ENCODE measurements around the gene HMGXB3.

Gene HMGXB3, protein sequence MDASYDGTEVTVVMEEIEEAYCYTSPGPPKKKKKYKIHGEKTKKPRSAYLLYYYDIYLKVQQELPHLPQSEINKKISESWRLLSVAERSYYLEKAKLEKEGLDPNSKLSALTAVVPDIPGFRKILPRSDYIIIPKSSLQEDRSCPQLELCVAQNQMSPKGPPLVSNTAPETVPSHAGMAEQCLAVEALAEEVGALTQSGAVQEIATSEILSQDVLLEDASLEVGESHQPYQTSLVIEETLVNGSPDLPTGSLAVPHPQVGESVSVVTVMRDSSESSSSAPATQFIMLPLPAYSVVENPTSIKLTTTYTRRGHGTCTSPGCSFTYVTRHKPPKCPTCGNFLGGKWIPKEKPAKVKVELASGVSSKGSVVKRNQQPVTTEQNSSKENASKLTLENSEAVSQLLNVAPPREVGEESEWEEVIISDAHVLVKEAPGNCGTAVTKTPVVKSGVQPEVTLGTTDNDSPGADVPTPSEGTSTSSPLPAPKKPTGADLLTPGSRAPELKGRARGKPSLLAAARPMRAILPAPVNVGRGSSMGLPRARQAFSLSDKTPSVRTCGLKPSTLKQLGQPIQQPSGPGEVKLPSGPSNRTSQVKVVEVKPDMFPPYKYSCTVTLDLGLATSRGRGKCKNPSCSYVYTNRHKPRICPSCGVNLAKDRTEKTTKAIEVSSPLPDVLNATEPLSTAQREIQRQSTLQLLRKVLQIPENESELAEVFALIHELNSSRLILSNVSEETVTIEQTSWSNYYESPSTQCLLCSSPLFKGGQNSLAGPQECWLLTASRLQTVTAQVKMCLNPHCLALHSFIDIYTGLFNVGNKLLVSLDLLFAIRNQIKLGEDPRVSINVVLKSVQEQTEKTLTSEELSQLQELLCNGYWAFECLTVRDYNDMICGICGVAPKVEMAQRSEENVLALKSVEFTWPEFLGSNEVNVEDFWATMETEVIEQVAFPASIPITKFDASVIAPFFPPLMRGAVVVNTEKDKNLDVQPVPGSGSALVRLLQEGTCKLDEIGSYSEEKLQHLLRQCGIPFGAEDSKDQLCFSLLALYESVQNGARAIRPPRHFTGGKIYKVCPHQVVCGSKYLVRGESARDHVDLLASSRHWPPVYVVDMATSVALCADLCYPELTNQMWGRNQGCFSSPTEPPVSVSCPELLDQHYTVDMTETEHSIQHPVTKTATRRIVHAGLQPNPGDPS (N-terminal part only)

DNA sequence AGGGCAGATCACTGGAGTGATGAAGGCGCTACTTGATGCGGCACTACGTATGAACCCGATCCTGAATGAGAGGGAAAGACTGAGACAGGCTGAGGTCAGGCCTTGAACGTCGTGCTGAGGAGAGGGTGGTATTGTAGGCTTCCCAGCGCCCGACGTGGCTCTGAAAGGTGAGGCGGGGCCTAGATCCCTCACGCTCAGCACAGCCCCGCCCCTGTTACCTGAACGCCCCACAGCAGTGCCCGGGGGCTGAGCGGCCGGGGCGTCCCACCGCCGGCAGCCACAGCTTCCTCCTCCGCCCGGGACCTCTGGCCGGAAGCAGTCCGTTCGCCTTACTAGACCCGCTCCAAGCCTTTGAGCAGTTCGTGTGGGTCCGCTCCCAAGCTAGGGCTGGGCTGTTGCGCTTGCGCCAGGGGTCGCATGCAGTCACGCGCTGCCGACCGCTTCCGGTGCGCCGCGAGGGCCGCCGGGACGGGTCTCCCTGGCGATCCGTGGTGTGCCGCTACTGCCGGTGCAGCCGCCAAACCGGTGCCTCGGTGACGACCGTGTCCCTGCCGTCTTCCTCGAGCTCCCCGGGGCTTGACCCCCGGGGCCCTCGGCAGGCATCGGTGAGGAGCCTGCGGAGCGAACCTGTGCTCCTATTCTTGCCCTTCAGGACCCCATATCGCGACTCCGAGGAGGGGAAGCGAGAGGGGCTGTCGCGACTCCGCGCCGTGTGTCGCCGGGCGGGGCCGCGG, at the start of gene HMGXB3, which contains the start of gene TIGD6:
Gene HMGXB3, plus strand, starts transcription at position 484 of the 734 bp plus-strand sequence. CDS start 4,114 bp downstream, outside the sequence.
Gene TIGD6, minus strand, starts transcription at position 399 of the 734 bp plus-strand sequence. CDS start 4,306 bp downstream, outside the sequence.
- peak; percentile 95 for DNase-seq

DNA sequence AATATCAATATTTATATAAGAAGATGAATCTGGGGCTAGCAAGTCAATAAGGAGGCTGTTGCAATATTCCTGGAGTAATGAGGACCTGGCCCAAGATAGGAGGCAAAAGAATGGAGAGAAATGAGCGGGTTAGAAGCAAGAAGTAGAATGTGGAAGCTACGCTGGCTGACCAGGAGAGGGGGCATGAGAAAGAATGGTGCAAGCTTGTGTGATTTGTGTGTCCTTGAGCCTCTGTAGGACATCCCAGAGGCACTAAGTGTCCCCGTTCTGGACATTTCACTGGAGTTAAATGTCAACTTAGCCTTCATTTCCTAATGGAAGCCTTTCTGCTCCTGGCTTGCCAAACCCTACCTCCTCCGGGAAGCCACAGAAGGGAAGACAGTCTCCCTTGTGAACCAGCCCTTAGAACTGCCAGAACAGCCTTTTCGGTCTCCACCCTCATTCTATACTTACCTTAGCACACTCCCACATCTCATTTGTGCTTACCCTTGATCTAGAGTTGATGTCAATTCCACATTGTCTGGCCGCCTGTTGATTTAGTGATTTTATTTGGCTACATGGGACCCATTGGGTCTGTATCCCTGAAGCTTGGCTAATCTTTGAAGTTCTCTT, 49.3 kb upstream of the HMGXB3 start:
- no peak for DNase-seq

DNA sequence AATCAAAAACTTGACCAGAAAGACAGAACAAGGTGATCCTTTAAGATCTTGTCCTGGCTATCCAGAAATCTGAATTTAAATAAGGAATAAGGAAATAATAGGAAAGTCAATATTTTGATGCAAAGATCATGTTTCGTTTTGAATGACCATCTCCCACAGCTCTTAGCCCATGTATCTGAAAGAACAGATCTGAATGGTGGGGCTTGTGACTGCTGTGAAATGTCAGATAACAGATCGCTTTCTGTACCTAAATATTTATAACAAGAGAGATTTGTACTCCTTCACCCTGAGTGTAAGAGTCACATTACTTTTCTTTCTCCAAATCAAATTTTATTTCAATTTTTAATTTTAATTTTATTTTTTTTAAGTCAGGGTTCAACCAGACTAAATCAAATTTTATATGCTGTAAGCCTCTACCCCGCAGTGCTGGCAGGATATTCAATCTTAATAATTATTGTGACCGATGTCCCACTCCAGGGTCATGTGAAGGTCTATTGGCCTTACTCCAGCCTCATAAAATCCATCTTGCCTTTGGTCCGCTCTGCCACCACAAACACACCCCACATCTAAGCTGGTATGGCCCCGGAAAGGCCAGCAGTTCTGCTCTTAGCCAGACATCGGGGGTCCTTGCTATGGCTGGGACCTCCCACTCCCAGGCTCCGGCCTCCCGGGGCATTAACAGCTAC, 47.0 kb upstream of the HMGXB3 start:
- no peak for DNase-seq

DNA sequence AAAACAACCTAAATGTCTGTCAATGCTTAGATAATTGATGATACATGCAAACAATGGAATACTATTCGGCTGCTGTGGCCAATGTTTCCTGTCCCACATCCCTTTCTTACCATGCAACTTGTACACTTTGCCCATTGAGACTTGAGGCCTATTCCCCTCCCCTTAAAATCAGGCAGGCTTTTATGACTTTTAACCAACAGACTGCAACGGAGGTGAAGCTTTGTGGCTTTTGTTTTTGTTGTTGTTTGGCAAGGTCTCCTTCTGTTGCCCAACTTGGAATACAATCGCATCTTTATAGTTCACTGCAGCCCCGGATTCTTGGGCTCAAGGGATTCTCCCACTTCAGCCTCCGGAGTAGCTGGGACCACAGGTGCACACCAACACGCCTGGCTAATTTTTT, 45.7 kb upstream of the HMGXB3 start:
- DNase-seq: no peak

DNA sequence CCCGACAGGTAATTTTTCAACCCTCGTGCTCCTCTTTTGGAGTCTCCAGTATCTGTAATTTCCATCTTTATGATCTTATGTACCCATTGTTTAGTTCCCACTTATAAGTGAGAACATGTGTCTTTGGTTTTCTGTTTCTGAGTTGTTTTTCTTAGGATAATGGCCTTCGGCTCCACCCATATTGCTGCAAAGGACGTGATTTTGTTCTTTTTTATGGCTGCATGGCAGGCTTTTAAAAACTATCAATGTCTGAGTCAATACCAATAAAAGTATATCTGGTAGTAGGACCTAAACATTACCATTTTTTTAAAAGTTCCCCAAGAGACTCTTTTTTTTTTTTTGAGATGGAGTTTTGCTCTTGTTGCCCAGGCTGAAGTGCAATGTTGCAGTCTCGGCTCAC, 43.9 kb upstream of the HMGXB3 start:
- DNase-seq: no peak

DNA sequence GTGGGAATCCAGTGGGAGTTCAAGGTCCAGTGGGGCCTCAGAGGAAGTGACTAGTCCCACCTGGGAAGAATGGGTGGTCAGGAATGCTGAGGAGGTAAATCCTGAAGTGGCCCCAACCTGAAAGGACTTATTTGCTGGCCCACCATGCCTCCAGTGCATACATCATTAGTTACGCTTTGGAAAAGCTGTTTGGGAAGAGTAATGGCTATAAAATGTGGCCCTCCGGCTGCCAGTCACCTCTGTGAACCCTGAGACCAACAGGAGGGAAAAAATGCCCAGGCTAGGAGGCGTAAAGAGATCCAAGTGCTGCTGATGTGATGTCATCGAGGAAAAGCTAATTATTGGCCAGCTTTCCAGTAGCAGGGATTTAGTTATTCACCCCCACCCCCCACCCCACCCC, 42.7 kb upstream of the HMGXB3 start:
- DNase-seq: no peak

DNA sequence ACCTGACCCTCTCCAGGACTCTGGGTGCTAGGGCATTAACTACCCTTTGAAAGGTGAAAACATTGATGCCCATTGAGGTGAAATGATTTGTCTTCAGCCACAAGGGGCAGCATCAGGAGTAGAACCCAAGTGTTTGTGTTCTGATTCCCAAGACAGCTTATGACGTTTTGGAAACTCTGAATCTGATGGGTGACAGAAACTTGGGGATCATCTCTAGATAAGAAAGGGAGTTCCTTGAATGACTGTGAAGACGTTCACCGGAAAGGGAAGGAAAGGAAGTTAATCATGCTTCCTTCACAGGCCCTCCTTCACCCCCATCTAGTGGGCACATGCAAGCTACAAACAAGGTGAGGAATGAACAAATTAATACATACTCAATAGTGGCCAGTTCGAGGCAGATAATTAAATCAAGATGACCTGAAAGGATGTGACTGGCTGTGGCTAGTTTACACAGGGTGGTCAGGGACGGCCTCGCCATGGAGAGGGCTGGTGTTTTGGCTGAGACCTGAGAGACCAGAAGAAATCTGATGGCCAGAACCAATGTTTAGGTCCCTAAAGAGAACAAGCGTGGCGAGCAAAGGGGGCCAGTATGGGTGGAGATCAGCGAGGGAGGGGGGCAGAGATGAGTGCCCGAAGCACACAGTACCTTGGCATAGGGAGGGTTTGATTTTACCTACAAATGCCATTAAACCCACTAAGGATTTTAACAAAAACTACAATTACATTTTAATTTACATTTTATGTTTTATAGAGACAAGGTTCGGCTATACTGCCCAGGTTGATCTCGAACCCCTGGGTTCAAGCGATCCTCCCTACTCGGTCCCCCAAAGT, 40.9 kb upstream of the HMGXB3 start:
- peak; percentile 80 for DNase-seq

DNA sequence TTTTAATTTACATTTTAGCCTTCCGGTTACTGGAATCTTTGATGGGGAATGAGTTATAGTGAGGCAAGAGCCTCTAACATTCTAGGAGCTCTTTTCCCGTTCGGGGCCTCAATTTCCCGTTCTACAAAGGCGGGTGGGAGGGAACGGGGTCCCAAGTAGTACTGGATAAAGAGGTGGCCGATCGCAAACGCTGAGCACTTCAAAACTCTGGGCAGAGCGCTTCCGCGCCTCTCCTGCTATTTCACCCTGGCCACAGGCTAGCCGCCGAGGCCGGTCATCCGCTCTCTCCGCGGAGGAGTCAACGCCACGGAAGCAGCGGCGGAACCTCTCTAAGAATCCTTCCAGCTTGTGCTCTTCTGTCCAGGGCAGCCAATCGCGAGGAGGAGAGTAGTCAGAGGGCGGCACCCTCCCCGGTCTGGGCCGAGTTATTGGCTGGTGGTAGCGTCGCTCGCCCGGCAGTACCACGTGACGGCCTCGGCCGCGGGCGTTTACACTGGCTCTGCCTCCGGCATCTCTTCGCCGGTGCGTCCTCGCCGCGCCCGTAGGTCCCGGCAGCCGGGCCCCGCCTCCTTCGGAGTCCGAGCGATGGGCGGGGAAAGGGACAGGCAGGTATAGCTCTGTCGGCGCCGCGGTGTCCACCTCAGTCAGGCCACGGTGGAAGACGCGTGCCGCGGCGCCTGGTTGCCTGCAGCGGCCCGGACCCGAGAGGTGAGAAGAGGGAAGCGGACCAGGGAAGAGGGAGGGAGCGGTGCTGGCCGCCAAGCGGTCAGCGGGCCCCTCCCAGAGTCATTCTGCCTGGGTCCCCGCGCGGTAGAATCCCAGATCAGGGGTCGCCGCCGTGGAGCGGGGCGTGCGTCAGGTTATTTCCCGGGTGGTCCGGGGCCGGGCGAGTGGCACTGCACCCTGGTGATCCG, 40.0 kb upstream of the HMGXB3 start, which contains the start of gene SLC26A2:
Gene SLC26A2, plus strand, starts transcription at position 487 of the 914 bp plus-strand sequence. CDS start 16,895 bp downstream, outside the sequence.
- peak; percentile 98 for DNase-seq

DNA sequence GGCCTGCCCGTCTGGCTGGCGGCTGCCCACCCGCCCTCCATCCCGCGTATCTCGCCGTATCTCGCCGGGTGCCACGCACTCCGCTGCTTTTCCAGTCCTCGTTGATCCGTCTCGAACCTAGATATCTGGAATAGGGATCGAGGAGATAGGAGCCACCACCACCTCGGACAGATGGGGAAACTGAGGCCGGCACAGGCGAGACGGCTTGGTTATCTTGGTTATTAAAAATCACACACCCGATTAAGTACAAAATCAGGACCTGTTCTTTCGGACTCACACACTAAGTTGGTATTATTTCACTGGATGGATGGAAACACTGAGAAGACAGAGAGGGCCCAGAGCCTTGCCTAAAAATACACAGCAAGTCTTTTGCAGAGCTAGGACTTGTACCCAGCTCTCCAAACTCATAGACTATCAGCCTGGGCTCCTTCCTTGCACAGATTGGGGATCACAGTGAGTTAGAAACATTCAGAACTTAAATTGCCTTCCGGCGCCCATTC, 39.3 kb upstream of the HMGXB3 start:
- no peak for DNase-seq

DNA sequence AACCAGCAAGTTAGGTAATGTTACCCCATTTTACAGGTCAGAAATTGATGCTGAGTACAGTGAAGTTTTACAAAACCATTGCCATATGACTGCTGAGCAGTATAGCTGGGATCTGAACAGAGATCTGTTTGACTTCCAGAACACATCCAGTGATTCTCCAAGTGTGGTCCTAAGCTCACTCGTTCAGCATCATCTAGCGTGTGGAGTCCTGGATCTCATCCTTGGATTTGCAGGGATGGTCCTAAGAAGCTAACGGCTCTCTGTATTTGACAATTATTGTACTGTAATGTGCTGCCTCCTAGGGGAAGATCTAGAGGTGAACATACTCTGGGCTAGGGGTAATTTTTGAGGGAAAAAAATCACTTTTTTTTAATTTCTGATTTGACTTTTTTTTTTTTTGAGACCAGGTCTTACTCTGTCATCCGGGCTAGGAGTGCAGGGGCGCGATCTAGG, 38.6 kb upstream of the HMGXB3 start:
- peak; percentile 45 for DNase-seq

DNA sequence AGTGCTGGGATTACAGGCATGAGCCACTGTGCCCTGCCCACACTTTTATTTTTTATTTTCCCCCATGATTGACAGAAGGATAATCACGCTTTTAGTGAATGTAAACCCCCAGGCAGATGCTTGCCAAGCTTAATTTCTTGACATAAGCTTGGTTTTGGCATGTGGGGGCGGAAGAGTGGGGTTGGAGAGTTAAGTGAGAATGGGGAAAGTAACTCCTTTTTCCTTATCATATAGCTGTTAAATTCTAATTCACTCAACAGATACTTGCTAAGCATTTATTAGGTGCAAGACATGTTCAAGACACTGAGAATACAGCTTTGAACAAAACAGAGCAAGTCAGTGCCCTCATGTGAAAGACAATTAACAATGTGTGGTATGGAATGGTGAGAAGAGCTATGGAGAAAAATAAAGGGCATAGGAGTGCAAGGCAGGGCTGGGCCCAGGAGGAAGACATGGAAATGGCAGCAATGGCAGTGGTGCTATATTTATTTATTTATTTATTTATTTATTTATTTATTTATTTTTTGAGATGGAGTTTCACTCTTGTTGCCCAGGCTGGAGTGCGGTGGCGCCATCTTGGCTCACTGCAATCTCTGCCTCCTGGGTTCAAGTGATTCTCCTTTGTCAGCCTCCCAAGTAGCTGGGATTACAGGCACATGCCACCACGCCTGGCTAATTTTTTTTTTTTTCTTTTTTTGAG, 37.8 kb upstream of the HMGXB3 start:
- DNase-seq: no peak

DNA sequence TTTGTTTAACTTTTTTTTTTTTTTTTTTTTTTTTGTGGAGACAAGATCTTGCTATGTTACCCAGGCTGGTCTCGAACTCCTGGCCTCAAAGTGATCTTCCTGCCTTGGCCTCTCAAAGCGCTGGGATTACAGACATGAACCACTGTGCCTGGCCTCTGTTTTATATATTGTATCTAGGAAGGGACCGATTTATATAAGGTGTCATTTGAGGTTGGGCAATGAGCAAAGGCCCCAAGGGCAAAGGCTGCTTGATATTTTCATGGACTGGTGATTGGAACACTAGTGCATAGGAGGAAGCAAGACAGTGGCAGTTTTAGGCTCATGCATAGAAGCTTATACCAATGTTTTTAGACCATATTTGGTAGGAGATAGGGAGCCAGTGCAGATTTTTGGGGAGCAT, 36.8 kb upstream of the HMGXB3 start:
- no peak for DNase-seq

DNA sequence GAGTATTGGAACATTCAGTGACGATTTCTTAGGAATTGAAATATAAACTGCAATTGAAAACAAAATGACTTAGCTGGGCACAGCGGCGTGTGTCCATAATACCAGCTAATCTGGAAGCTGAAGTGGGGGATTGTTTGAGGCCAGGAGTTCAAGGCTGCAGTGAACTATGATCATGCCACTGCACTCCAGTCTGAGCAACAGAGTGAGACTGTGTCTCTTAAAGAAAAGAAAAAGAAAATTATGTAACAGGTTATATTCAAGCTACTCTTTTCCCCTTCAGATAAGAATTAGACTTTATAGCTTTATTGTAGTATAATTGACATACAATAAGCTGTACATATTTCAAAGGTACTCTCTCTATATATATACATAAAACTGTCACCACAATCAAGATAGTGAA, 33.6 kb upstream of the HMGXB3 start:
- no peak for DNase-seq

DNA sequence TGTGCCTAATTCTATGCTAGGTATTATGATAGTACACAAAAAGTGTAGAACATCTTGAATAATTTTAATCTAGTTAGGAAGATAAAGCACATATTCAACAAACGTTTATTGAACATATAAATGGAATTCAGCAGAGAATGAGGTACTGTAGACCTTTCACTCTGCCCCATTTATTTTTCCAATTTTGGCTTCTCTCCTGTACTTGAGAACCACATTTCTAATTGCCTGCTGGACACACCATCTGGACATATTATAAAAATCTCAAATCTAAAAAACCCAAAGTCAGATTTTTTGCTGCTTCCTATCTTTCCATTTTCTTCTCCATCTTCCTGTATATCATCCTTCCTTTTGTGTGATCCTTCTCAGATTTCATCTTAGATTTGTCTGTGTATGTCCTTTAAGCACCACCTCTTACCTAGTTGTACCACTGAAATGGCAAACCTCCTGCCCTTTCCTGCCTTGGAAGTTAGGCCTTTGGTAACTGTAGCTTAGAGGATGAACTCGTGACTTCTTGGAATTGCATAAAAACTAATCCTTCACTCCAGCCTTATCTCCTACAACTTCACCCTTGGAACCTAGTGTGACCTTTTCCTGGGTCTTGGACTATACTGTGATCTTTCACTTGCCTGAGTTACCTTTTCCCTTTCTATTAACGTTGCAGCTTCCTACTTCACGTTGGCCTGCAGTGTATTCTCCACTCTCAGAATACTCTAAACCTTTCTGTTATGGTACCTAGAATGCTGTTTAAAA, 31.2 kb upstream of the HMGXB3 start:
- no peak for DNase-seq

DNA sequence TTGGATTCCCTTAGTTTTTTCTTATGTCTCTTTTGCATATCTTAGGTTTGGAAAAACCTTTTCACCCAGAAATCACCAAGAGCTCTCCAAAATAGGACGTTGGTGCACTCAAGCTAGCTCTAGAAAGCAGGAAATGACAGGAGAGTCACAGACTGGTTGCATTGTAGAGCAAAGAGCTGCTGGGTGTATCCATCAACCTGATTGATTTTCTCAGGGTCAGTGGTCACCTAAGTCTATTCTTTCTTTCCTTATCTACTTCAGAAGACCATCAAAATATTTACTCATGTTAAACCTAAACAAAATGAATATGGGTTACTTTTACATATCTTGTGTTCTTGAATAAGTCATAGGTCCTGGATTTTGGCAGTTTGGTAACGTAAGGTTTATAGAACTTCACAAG, 25.1 kb upstream of the HMGXB3 start:
- no peak for DNase-seq

DNA sequence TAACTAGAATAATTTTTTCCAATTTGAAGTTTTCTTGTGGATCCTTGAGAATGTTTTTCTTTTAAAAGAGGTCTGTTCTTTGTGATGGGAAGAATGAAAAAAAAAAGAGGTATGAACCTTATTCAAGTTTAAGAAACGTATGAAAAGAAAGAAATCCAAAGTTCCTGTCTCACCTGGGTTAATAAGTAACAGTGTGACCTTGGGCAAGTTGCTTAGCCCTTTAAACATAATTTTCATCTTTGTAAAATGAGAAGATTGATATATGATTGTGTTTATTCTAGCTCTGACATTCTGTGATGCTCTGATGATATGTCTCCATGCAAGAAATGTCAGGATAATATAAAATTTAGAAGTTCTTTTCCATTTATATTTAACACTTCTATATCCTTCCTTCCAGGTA, 20.6 kb upstream of the HMGXB3 start:
- DNase-seq: no peak

DNA sequence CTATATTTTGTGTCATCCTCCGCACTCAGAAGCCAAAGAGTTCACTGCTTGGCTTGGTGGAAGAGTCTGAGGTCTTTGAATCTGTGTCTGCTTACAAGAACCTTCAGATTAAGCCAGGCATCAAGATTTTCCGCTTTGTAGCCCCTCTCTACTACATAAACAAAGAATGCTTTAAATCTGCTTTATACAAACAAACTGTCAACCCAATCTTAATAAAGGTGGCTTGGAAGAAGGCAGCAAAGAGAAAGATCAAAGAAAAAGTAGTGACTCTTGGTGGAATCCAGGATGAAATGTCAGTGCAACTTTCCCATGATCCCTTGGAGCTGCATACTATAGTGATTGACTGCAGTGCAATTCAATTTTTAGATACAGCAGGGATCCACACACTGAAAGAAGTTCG, 19.3 kb upstream of the HMGXB3 start:
- DNase-seq: no peak
